ENCODE results near the gene GNAT2.

DNA sequence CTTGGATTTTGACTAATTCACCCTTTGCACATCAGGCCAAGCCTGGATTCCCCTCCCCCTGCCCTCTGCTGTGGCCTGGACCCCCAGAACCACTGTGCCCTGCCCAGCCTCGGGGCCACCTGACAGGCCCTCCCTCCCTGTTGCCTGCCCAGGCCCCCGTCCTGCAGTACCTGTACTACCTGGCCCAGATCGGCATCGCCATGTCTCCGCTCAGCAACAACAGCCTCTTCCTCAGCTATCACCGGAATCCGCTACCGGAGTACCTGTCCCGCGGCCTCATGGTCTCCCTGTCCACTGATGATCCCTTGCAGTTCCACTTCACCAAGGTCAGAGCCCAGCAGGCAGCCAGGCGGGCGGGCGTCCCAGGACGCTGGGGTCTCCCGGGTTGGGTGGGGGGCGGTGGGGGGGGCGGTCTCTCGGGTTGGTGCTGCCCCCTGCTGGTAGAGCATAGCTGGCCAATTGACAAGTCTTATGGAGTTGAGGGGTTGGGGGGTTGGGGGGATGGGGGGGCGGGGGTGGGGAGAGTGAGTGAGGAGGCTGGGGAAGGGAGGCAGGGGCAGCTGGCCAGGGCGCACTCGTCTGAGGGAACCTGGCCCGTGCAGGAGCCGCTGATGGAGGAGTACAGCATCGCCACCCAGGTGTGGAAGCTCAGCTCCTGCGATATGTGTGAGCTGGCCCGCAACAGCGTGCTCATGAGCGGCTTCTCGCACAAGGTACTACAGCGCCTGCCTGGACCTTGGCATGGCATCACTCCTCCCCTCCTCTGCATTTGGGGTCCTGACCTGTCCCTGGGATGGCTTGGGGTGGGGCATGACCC, 10.9 kb upstream of the GNAT2 start:
- TF ChIP-seq, protein P1, sequence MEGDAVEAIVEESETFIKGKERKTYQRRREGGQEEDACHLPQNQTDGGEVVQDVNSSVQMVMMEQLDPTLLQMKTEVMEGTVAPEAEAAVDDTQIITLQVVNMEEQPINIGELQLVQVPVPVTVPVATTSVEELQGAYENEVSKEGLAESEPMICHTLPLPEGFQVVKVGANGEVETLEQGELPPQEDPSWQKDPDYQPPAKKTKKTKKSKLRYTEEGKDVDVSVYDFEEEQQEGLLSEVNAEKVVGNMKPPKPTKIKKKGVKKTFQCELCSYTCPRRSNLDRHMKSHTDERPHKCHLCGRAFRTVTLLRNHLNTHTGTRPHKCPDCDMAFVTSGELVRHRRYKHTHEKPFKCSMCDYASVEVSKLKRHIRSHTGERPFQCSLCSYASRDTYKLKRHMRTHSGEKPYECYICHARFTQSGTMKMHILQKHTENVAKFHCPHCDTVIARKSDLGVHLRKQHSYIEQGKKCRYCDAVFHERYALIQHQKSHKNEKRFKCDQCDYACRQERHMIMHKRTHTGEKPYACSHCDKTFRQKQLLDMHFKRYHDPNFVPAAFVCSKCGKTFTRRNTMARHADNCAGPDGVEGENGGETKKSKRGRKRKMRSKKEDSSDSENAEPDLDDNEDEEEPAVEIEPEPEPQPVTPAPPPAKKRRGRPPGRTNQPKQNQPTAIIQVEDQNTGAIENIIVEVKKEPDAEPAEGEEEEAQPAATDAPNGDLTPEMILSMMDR (IDR thresholded peaks at IDR 0.05): peak in 3 of 6 experiments; percentile 21 to 58 (median 32)
- TF ChIP-seq EP300 (IDR thresholded peaks at IDR 0.05): no peak
- TF ChIP-seq POLR2A (IDR thresholded peaks at IDR 0.05): no peak
- TF ChIP-seq POLR2AphosphoS5 (IDR thresholded peaks at IDR 0.05): no peak

Data from upper lobe of left lung (tissue), 4 donors.